GM18867 (cell line): ENCODE results near the gene SMIM27.
A peak's percentile ranks its signal among the peaks of the same experiment; 100 is the strongest.

Experiments used
- ATAC-seq: cut with Tn5 transposase; IDR thresholded peaks from one replicate; pipeline ENCODE4 v1.9.1; 2021; ENCODE audit warnings: mild to moderate bottlenecking, moderate library complexity; ENCODE audit not compliant: unreplicated experiment

The SMIM27 gene

DNA sequence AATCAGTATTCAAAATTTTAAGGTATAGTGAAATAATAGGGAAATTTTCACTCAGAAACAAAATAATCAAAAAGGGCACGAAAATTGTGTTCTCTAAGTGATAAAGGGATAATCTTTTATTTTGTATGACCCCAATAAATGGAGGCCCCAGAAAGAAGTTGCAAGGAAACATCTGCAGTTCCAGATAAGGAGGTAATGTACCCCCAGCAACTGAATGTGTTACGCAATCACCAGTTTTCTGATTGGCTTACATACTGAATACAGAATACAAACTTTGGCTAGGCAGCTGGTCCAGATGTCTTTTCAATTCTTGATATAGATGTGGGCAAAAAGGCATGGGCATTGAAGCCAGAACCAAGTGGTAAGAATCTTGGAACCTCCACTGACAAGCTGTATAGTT is 2.0 kb downstream of the SMIM27 start:
- ATAC-seq, result no peak

GRCh38 chr9:32554591-32554990 is 2.5 kb downstream of the SMIM27 start:
- ATAC-seq, result no peak

- no peak for ATAC-seq
Measured at GRCh38 chr9:32558408-32558934, 6.3 kb downstream of the SMIM27 start.

DNA sequence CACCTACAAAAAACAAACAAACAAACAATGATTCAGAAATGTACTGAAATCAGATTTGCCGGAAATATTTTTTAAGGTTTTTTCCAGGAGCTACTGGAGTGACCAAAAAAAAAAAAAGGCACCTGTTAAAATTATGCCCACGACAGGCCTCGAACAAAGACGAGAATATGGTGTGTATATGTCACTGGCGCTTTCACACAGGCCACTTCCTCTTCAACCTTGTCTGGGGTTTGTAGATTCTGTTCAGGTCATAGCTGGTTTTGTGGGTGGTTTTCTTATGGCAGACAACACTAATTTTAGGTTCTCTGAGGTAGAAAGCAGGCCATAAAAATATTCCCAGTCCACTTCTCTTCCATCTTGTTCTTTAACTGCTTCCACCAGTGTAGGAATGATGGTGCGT is 13.8 kb downstream of the SMIM27 start:
- no peak for ATAC-seq

GRCh38 chr9:32566770-32567169 is 14.6 kb downstream of the SMIM27 start:
- no peak for ATAC-seq

DNA sequence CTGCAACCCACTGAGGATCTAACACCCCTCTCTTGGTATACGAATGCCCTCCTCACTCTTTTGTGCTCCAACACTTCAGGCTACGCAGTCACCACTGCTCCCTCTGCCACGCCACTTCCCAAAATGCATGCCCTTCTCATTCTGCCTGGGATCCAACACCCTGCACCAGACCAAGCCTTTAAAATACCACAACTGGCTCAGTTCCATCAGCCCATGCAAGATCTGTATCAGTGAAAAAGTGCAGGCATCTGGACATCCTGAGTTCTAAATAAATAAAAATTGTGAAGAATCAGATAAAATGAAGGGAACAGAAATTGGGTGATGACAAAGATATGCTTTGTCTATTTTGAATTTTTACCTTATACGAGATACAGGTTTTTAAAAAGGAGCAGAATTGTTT is 18.1 kb downstream of the SMIM27 start:
- ATAC-seq, result no peak

DNA sequence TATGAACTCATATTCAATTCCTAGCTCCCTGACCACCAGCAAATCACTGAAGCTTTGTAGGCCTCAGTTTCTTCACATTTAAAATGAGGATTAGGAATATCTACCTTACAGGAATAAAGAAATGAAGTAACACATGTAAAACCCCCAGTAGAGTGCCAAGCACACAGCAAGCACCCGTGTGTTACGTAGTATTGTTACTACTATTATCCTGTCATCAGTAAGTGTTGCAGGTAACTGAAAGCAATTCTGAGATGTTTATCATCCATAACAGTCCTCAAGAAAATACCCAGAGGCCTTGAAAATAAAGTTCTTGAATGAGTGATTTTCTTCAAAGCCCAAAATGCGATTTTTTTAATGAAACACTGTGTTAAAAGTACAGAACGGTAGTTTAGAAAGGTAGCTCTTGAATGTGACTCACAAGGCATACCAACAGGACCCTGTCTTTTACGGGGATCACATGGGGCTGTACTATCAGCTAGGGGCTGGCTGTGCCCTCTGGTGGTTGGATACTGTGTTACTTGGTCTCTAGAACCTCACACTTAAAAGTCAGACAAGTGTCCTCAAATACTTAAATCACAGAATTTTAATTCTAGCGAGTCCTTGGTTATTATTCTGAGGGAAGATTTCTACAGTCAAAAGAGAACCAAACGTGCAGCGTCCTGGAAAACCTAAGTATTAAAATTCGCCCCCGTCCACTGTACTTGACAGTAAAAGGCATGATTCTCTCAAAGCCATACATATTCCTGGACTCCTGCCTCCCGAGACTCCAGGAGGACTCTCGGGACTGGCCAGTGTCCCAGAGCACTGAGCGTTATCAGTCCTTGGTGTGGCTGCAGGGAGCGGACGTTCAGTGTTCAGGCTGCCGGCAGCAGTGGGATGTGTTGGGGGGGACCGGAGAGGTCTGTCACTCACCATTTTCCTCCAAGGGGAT is 20.1 kb downstream of the SMIM27 start:
- peak; percentile 92 for ATAC-seq

GRCh38 chr9:32572900-32573523 is 20.9 kb downstream of the SMIM27 start, which contains the start of gene NDUFB6:
NDUFB6 (minus strand) TSS chr9:32573159; CDS start chr9:32573060, 99 bp downstream.
- peak; percentile 78 for ATAC-seq

DNA sequence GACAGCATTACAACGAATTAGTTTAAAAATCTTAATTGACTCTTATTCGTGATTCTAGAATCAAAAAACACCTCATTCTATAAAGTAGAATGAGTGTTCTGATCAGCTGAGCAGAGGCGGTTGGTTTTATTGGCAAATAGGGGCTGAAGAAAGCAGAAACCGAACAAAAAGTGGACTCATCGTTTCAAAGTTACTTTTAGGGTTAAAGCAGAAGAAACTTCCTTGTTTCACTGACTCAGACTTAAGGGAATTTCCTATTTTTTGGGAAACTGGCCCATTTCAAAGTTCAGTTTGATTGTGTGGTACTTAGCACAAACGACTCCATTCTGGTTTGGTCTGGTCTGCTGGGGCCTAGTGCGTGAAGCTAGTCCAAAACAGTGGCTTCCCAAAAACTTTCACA is 21.7 kb downstream of the SMIM27 start:
- no peak for ATAC-seq

DNA sequence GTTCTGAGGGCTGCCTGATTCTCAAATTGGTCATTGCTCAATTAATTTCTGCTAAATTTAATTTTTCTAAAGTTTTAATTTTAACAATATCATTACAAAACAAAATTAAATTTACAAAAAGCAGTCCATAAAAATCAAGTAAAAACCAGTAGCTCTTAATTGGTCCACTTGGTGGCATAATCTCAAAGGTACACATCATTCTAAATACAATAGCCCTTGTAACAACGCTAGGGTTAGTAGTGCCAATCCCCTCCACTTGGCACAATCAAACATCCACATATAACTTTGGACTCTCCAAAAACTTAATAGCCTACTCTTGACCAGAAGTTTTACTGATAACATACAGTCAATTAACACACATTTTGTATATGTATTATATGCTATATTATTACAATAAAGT is 22.7 kb downstream of the SMIM27 start:
- ATAC-seq, result no peak

DNA sequence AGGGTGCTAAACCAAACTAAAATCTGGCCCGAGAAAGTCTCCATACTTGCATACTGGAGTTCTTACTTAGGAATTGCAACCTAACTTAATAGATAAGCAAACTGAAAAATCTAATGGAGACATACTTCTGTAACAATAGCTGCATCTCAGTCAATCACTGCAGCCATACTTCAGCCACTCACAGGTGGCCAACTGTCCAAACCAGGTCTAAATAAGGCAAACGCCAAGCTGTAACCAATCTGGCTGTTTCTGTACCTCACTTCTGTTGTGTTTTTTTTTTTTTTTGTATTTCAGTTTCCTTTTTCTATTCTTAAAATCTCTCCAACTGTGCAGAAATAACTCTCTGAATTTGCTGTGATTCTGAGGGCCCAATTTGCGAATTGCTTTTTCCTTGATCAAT is 25.2 kb downstream of the SMIM27 start:
- ATAC-seq, result peak; percentile 36

DNA sequence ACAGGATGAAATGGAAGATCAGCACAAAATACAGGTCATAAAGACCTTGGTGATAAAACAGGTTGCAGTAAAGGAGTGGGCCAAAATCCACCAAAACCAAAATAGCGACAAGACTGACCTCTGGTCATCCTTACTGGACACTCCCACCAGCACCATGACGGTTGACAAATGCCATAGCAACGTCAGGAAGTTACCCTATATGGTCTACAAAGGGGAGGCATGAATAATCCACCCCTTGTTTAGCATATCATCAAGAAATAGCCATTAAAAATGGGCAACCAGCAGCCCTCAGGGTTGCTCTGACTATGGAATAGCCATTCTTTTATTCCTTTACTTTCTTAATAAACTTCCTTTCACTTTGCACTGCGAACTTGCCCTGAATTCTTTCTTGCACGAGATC is 26.8 kb downstream of the SMIM27 start:
- no peak for ATAC-seq

GRCh38 chr9:32579706-32580331 is 27.7 kb downstream of the SMIM27 start:
- peak; percentile 46 for ATAC-seq

- no peak for ATAC-seq
Measured at GRCh38 chr9:32580631-32581300, 28.6 kb downstream of the SMIM27 start.

- ATAC-seq, result peak; percentile 39
Measured at GRCh38 chr9:32581512-32582143, 29.5 kb downstream of the SMIM27 start.

DNA sequence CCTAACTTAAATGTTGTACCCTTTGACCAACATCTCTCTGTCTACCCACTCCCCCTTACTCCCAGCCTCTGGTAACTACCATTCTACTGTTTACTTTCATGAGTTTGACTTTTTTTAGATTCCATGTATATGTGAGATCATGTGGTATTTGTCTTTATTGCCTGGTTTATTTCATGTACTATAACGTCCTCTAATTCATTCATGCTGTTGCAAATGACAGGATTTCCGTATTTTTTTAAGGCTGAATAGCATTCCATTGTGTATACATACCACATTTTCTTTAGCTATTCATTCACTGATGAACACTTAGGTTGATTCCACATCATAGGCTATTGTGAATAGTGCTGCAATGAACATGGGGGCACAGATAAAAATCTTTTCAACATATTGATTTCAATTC is 32.7 kb downstream of the SMIM27 start:
- ATAC-seq, result no peak

DNA sequence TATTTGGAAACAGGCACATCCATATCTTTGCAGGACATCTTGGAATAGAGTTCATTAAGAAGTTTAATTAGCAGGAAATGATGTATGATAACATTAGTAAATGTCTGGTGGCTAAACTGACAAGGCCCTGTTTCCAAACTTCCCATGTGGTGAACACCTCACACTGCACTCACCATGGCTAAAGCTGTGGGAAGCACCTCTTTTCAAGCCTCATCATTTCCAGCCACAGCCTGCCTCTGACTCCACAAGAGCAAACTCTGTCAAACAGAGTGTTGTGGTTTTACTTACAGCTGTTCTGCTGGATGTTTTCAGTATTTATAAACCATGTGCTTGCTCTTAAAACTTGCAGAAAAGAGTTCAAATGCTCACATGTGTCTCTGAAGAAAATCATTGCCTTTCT is 35.8 kb downstream of the SMIM27 start:
- ATAC-seq, result peak; percentile 47

- ATAC-seq, result peak; percentile 86
Measured at GRCh38 chr9:32589083-32589723, 37.1 kb downstream of the SMIM27 start.

GRCh38 chr9:32590476-32590875 is 38.3 kb downstream of the SMIM27 start:
- ATAC-seq, result no peak

DNA sequence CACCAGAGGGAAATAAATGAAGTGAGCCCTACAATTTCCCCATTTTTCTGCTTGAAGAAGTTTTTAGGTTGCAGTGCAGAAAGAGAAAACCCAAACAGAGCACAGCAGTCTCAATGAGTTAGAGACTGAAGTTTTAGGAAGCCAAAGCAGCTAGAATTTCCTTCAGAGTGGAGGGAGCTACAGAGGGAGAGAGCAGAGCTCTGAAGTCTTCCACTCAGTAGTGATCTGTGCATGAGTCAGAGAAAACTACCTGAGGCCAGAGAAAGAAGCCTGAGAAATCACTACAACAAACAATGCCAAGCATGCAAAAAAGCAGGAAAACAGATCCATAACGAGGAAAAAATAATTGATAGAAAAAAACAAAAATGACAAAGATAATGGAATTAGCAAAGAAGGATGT is 38.8 kb downstream of the SMIM27 start:
- ATAC-seq, result no peak
